HG02588 (cell line): Measurements from ENCODE around the gene CLIP1.
"Not testable (repeated sequence)": the region's sequence is repeated elsewhere in the genome, so short reads cannot be mapped to it uniquely, and the experiment has no call there.

Source experiments
- ATAC-seq: cut with Tn5 transposase; IDR thresholded peaks from one replicate; pipeline ENCODE4 v1.9.1; 2021; ENCODE audit warnings: mild to moderate bottlenecking, moderate library complexity; ENCODE audit not compliant: unreplicated experiment

CLIP1 gene

GRCh38 chr12:122399254-122399591 lies 23.2 kb downstream of the CLIP1 start:
- ATAC-seq: no peak

- not testable (repeated sequence) for ATAC-seq
Measured at GRCh38 chr12:122397981-122398380, 24.5 kb downstream of the CLIP1 start.

- no peak for ATAC-seq
Measured at GRCh38 chr12:122395319-122395718, 27.1 kb downstream of the CLIP1 start.

- ATAC-seq: no peak
Measured at GRCh38 chr12:122394626-122395194, 27.8 kb downstream of the CLIP1 start.

- no peak for ATAC-seq
Measured at GRCh38 chr12:122393817-122394216, 28.7 kb downstream of the CLIP1 start.

GRCh38 chr12:122392411-122392810 lies 30.1 kb downstream of the CLIP1 start:
- no peak for ATAC-seq

GRCh38 chr12:122389677-122390076 lies 32.8 kb downstream of the CLIP1 start:
- no peak for ATAC-seq

- no peak for ATAC-seq
Measured at GRCh38 chr12:122387887-122388286, 34.6 kb downstream of the CLIP1 start.

- ATAC-seq: no peak
Measured at GRCh38 chr12:122385171-122386016, 37.1 kb downstream of the CLIP1 start.

- no peak for ATAC-seq
Measured at GRCh38 chr12:122382919-122383350, 39.5 kb downstream of the CLIP1 start.

- no peak for ATAC-seq
Measured at GRCh38 chr12:122381021-122381420, 41.4 kb downstream of the CLIP1 start.

- ATAC-seq: not testable (repeated sequence)
Measured at GRCh38 chr12:122376751-122377150, 45.7 kb downstream of the CLIP1 start.

GRCh38 chr12:122374707-122375106 lies 47.8 kb downstream of the CLIP1 start:
- no peak for ATAC-seq

- ATAC-seq: no peak
Measured at GRCh38 chr12:122371475-122372045, 50.9 kb downstream of the CLIP1 start.

- ATAC-seq: no peak
Measured at GRCh38 chr12:122368361-122369073, 54.0 kb downstream of the CLIP1 start.

- ATAC-seq: not testable (repeated sequence)
Measured at GRCh38 chr12:122367632-122368031, 54.8 kb downstream of the CLIP1 start.

- ATAC-seq: no peak
Measured at GRCh38 chr12:122366685-122367475, 55.6 kb downstream of the CLIP1 start.

- ATAC-seq: not testable (repeated sequence)
Measured at GRCh38 chr12:122365226-122365625, 57.2 kb downstream of the CLIP1 start.

- no peak for ATAC-seq
Measured at GRCh38 chr12:122363782-122364181, 58.7 kb downstream of the CLIP1 start.

- no peak for ATAC-seq
Measured at GRCh38 chr12:122362755-122363154, 59.7 kb downstream of the CLIP1 start.

- ATAC-seq: not testable (repeated sequence)
Measured at GRCh38 chr12:122358403-122358802, 64.1 kb downstream of the CLIP1 start.
